Endodermal cell (in vitro differentiated cells): ENCODE data around the gene PPP1R1B. TPM values are rescaled to one million over a fixed set of nuclear protein-coding genes. Genes with fewer than 3 reads are reported as not detected.

Experiments used
- DNase-seq: peaks from one replicate; pipeline ENCODE4 v3.0.0-alpha.2; 2017
- H3K27ac ChIP-seq: 2 replicates; pipeline ENCODE4 v1.5.1; 2013; ENCODE audit warnings: mild to moderate bottlenecking, low read depth, low read length, moderate library complexity
- H3K27me3 ChIP-seq: 2 replicates; pipeline ENCODE4 v1.6.1; 2013; ENCODE audit warnings: mild to moderate bottlenecking, low read length, moderate library complexity; ENCODE audit not compliant: insufficient read depth, control insufficient read depth, poor library complexity, severe bottlenecking
- H3K36me3 ChIP-seq: 2 replicates; pipeline ENCODE4 v1.7.0; 2013; ENCODE audit warnings: mild to moderate bottlenecking, low read length, moderate library complexity; ENCODE audit not compliant: control insufficient read depth, insufficient read depth
- H3K4me1 ChIP-seq: one replicate; pipeline ENCODE4 v1.7.0; 2013; ENCODE audit warnings: low read length; ENCODE audit not compliant: control insufficient read depth, insufficient read depth
- H3K4me3 ChIP-seq: 2 replicates; pipeline ENCODE4 v1.5.1; 2013; ENCODE audit warnings: mild to moderate bottlenecking, low read length, moderate library complexity
- H3K9ac ChIP-seq: 2 replicates; pipeline ENCODE4 v1.6.1; 2013; ENCODE audit warnings: mild to moderate bottlenecking, low read length, moderate library complexity; ENCODE audit not compliant: poor library complexity, severe bottlenecking; ENCODE audit errors: extremely low read depth
- H3K9me3 ChIP-seq: 2 replicates; pipeline ENCODE4 v1.6.1; 2013; ENCODE audit warnings: mild to moderate bottlenecking, low read length, moderate library complexity; ENCODE audit not compliant: control insufficient read depth
- H3K27ac Mint-ChIP-seq: 2 replicates; pipeline ENCODE4 v1.8.0; 2020; ENCODE audit warnings: mixed read lengths
- H3K27me3 Mint-ChIP-seq: 2 replicates; pipeline ENCODE4 v1.8.0; 2021; ENCODE audit warnings: mild to moderate bottlenecking, mixed read lengths; ENCODE audit not compliant: insufficient read depth
- H3K36me3 Mint-ChIP-seq: 2 replicates; pipeline ENCODE4 v1.8.0; 2020; ENCODE audit warnings: low read depth, mixed read lengths
- H3K4me1 Mint-ChIP-seq: 2 replicates; pipeline ENCODE4 v1.8.0; 2020; ENCODE audit warnings: mixed read lengths
- H3K4me3 Mint-ChIP-seq: 2 replicates; pipeline ENCODE4 v1.8.0; 2020; ENCODE audit warnings: mild to moderate bottlenecking, moderate library complexity, mixed read lengths
- H3K9me3 Mint-ChIP-seq: 2 replicates; pipeline ENCODE4 v1.8.0; 2020; ENCODE audit warnings: mild to moderate bottlenecking, mixed read lengths
- WGBS, 2 experiments: methylation state at CpG; one replicate each; pipeline versions ENCODE4 v1.1.5 to v1.1.7; 2013; ENCODE audit warnings: missing lambda C conversion rate in 2 of 2, mixed read lengths in 1 of 2; ENCODE audit not compliant: insufficient coverage in 1 of 2, insufficient read length in 1 of 2; 5-methylcytosine and 5-hydroxymethylcytosine counted together
- total RNA-seq, 2 donors: library from RNA; stranded (reverse); fragmentation: NEBNext Ultra II Directional in 1 of 2; extraction: Animal tissue kit (Norgen Biotek cat#: 25700) in 1 of 2; gene quantifications; 2 replicates in 1 of 2; 3 replicates in 1 of 2; pipeline ENCODE4 v1.2.1, GENCODE V29; 2021
- TF ChIP-seq, protein P1 (sequence below): fragments of 200-600 bp; sonication (generic); conservative IDR thresholded peaks from 2 replicates; pipeline ENCODE4 v1.5.0; 2021; ENCODE audit warnings: antibody characterized with exemption, mild to moderate bottlenecking

Gene PPP1R1B
- total RNA-seq, 2 donors from 2014 or later: 1.0 to 2.1 TPM

DNA sequence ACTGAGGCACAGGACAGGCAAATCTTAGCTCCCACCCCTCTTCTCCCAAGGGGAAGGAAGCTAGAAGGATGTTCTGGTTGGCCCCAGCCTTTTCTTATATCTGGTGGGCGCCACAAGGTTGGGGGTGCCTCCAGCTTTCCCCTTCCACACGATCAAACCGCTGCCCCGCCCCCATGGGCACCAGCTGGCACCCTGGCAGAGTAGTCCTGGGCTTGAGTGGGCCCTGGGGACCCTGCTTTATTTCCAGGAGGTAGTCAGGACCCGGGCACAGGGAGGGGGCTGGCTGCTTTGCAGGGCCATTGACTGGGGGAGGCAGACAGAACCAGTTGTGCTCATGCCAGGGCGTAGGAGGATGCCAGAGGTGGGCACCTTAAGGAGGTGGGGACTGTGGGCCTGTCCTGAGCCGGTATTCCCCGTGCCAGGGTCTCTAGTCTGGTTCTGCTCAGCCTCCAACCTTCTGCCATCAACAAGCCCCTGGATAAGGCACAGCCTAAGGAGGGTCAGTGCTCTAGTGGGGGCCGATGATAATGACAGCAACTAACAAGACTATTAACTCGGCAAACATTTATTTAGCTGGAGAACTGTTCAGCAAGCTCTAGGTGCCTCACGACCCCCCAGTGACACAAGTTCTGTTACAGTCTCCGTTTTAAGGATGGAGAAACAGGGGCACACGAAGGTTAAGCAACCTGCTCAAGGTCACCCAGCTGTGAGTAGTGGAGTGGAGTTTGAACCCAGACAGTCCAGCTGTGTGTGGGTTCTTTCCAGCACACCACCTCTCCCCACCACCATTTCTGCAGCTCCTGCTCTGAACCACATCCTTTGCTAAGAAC lies 7.6 kb upstream of the PPP1R1B start:
- H3K9ac ChIP-seq: no peak overlapping the region

DNA sequence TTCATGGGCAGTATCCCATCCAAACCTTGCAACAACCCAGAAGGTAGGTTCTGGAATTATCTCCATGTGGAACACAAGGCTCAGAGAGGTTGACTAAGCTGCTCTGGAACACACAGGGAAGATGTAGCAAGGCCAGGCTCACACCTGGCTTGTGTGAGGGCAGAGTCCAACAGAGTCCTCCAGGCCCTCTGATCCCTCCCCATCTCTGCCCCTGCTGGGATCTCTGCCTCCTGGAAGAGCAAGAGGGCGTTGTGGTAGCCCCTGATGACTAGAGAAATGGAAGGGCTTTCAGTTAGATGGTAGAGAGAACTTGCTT lies 7.0 kb upstream of the PPP1R1B start:
- 57% methylated on average over 1 of the region's 1 CpG; no CpG with 5 or more reads in 1 of the 2 experiments for WGBS, 2 experiments
- Histone ChIP-seq H3K4me1 (no peaks in the 10 kb centered on the region), H3K27me3 (peaks cover 71% of the 10 kb centered on the region), H3K4me3 (no peak overlapping the region), H3K27ac (no peak overlapping the region), H3K9me3 (no peaks in the 10 kb centered on the region), H3K36me3 (no peaks in the 10 kb centered on the region), H3K9ac (no peak overlapping the region)
- Mint-ChIP-seq H3K4me3 (no peak overlapping the region), H3K36me3 (no peaks in the 10 kb centered on the region), H3K4me1 (peaks cover 3% of the 10 kb centered on the region), H3K27ac (no peak overlapping the region), H3K9me3 (no peaks in the 10 kb centered on the region), H3K27me3 (peaks cover 86% of the 10 kb centered on the region)
- TF ChIP-seq, protein P1, sequence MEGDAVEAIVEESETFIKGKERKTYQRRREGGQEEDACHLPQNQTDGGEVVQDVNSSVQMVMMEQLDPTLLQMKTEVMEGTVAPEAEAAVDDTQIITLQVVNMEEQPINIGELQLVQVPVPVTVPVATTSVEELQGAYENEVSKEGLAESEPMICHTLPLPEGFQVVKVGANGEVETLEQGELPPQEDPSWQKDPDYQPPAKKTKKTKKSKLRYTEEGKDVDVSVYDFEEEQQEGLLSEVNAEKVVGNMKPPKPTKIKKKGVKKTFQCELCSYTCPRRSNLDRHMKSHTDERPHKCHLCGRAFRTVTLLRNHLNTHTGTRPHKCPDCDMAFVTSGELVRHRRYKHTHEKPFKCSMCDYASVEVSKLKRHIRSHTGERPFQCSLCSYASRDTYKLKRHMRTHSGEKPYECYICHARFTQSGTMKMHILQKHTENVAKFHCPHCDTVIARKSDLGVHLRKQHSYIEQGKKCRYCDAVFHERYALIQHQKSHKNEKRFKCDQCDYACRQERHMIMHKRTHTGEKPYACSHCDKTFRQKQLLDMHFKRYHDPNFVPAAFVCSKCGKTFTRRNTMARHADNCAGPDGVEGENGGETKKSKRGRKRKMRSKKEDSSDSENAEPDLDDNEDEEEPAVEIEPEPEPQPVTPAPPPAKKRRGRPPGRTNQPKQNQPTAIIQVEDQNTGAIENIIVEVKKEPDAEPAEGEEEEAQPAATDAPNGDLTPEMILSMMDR: no peak
- no peak for DNase-seq

More for the DNA sequence above, 7.6 kb upstream of the PPP1R1B start:
- Histone ChIP-seq H3K4me1 (no peaks in the 10 kb centered on the region), H3K27ac (no peak overlapping the region), H3K4me3 (no peak overlapping the region), H3K36me3 (no peaks in the 10 kb centered on the region), H3K27me3 (peaks cover 72% of the 10 kb centered on the region), H3K9me3 (no peaks in the 10 kb centered on the region)
- Mint-ChIP-seq H3K27me3 (peaks cover 87% of the 10 kb centered on the region), H3K4me3 (no peak overlapping the region), H3K27ac (no peak overlapping the region), H3K9me3 (no peaks in the 10 kb centered on the region), H3K36me3 (no peaks in the 10 kb centered on the region), H3K4me1 (peaks cover 3% of the 10 kb centered on the region)
- TF ChIP-seq, protein P1: no peak
- no peak for DNase-seq
- 63 to 67% methylated on average over 9 to 13 of the region's 13 CpGs for WGBS, 2 experiments

DNA sequence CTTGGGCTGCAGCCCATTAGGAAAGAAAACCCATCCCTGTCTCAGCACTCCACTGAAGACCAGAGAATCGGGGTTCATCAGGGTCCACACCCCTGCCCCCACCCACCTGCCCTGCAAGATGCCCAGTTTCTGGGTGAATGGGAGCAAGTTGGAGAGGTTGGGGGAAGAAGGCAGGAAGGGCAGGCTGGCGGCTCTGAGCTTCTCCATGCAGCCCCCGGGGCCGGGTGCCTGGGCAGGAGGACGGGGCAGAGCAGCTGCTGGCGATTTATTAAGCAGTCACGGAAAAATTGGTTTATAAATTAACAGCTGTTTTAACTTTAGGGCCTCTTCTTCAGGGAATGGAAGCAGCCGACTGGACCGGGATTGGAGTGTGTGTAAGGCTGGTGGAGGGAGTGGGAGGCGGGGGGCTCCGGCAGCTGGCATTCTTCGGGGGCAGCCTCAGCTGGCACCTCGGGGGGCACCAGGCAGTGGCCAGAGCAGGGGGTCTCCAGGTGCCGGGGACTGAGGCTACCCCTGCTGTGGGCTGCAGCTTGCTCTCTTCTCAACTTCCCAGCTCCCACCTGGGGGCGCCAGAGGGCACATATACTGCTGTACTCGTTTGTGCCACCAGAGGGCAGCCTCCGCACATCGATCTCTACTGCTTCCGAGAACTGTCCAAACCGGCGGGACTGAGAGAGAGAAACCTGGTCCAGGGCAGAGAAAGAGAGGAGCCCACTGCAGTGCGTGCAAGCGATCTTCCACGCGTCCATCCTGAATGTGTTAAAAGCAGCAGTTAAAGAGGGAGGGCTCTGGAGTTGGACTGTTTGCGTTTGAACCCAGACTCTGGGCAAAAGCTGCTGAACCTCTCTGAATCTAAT lies 5.0 kb upstream of the PPP1R1B start:
- TF ChIP-seq, protein P1: peak; percentile 100
- Mint-ChIP-seq H3K4me3 (no peak overlapping the region), H3K27ac (no peak overlapping the region), H3K4me1 (peaks cover 7% of the 10 kb centered on the region), H3K36me3 (no peaks in the 10 kb centered on the region), H3K9me3 (no peaks in the 10 kb centered on the region), H3K27me3 (peaks cover 86% of the 10 kb centered on the region)
- peak; percentile 99 for DNase-seq
- Histone ChIP-seq H3K36me3 (no peaks in the 10 kb centered on the region), H3K9me3 (no peaks in the 10 kb centered on the region), H3K27me3 (peaks cover 71% of the 10 kb centered on the region), H3K27ac (no peak overlapping the region), H3K4me1 (no peaks in the 10 kb centered on the region), H3K9ac (no peak overlapping the region), H3K4me3 (no peak overlapping the region)
- WGBS, 2 experiments: 9 to 14% methylated on average over 16 to 25 of the region's 26 CpGs
